Heart right ventricle (tissue), 16 donors: ENCODE measurements around the gene ADAMTS12. TPM values are rescaled to one million over a fixed set of nuclear protein-coding genes. Genes with fewer than 3 reads are reported as not detected.

Experiments
- ATAC-seq, 8 donors: fragments of 200-7000 bp; cut with Tn5 transposase; one replicate each; pipeline ENCODE4 v1.9.1; 2020; ENCODE audit warnings: mild to moderate bottlenecking in 8 of 8, moderate library complexity in 8 of 8, moderate number of reproducible peaks in 1 of 8
- DNase-seq, 2 donors: peaks; one replicate each; pipeline ENCODE4 v3.0.0-alpha.2; 2020
- H3K27ac ChIP-seq, 10 donors: fragments of 200-600 bp; sonication (generic) in 2 of 10; one replicate each; pipeline versions ENCODE4 v1.5.0 to v1.8.0; 2020 to 2022; ENCODE audit warnings: mild to moderate bottlenecking in 3 of 10
- H3K27me3 ChIP-seq, 7 donors: fragments of 200-600 bp; one replicate each; pipeline ENCODE4 v1.8.0; 2021 to 2022; ENCODE audit warnings: mild to moderate bottlenecking in 2 of 7
- H3K36me3 ChIP-seq, 9 donors: fragments of 200-600 bp; sonication (generic) in 1 of 9; one replicate each; pipeline versions ENCODE4 v1.5.0 to v1.8.0; 2020 to 2022; ENCODE audit warnings: mild to moderate bottlenecking in 2 of 9
- H3K4me1 ChIP-seq, 9 donors: fragments of 200-600 bp; sonication (generic) in 1 of 9; one replicate each; pipeline versions ENCODE4 v1.5.0 to v1.8.0; 2020 to 2022; ENCODE audit warnings: mild to moderate bottlenecking in 4 of 9
- H3K4me3 ChIP-seq, 10 donors: fragments of 200-600 bp; sonication (generic) in 2 of 10; one replicate each; pipeline versions ENCODE4 v1.5.0 to v1.8.0; 2020 to 2022; ENCODE audit warnings: mild to moderate bottlenecking in 7 of 10, moderate library complexity in 2 of 10
- H3K9me3 ChIP-seq, 11 donors: fragments of 200-600 bp in 10 of 11; sonication (generic) in 2 of 11; one replicate each; pipeline versions ENCODE4 v1.5.0 to v1.8.0; 2013 to 2022; ENCODE audit warnings: mild to moderate bottlenecking in 2 of 11, control low read depth in 1 of 11, moderate library complexity in 1 of 11
- WGBS, 2 donors: extraction: QIAGEN DNeasy Blood & Tissue Kit; methylation state at CpG; one replicate each; pipeline ENCODE4 v1.1.7; 2013; ENCODE audit warnings: inconsistent platforms in 1 of 2; 5-methylcytosine and 5-hydroxymethylcytosine counted together
- intact Hi-C, 10 donors: fragments of 100-400 bp; cut with DNase I; formaldehyde crosslinking; loops; one replicate each; pipeline versions ENCODE4 v1.11.1 to v1.14.2; 2022
- polyA plus RNA-seq, 2 donors: library from polyadenylated mRNA; stranded (reverse); fragments of 200-250 nt; gene quantifications; one replicate each; pipeline ENCODE4 v1.2.3, GENCODE V29; 2013
- total RNA-seq, 10 donors: library from RNA; stranded (reverse); fragmentation: NEBNext Ultra II Directional in 3 of 10; extraction: Animal tissue kit (Norgen Biotek cat#: 25700) in 3 of 10; gene quantifications; one replicate each; pipeline versions ENCODE4 v1.2.1 to v1.2.4, GENCODE V29; 2021 to 2023
- TF ChIP-seq, protein P1 (sequence below), 9 donors: fragments of 200-600 bp; sonication (generic) in 2 of 9; IDR thresholded peaks; one replicate each; pipeline versions ENCODE4 v1.5.0 to v1.8.0; 2021 to 2022; ENCODE audit warnings: antibody characterized with exemption in 9 of 9, mild to moderate bottlenecking in 5 of 9, moderate library complexity in 1 of 9
- donor health status: Arrhythmogenic right ventricular cardiomyopathy.
- donor health status: ischemic (EF 13 %, LVEDD 7.1; RV severe dilation, severe dysfunction).
- donor health status: healthy with polysubstance abuse.
- donor health status: DM: no; HTN: yes; CAD: no.
- donor health status: DM: no; HTN: no; CAD: no.
- donor health status: ischemic (EF 25% LVEDD 6.9; RV normal size, moderate dysfunction).
- donor health status: ischemic (EF 25% LVEDD 5.7; RV mildly dilated, moderate dysfunction).
- donor health status: healthy.
- donor health status: DM: yes; HTN: yes; CAD: no.
- donor health status: Ischemic cardiomyopathy.
- donor health status: ischemic (EF 35%, LVEDD 5.7; RV mildly dilated, moderate dysfunction).
- donor health status: nonischemic (EF 11% LVEDD 7.7; RV severe dilation, severe dysfunction).
- donor health status: DM: yes; HTN: yes; CAD: no.
- donor health status: PGD.
- donor health status: ischemic (EF 29% LVEDD 5.4; RV normal size, mild dysfunction).
- donor health status: nonischemic (EF 23%, LVEDD 6.1; RV moderate dilation, normal function).

Gene ADAMTS12
- total and polyA plus RNA-seq, 12 donors = 0.37 to 3.7 (median 1.3) TPM

DNA sequence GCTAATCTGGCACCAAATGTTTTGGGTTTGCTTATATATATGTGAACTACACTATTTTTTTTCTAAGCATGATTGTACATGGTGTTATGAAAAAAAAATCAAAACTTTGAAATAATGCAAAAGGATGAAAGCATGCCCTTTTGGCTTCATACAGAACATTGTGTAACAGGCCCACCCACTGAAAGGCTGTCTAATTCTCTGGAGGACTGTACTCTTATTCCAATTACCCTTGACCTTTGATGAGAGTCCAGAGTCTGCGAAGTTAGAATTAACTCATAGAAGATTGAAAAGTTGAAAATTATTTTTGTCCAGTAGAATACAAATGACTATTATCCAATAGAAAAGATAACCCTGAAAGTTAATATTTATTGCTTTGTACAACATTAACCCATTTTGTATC is 117.4 kb downstream of the ADAMTS12 start:
- intact Hi-C loops = no loop called here
- WGBS, 2 donors = 53 to 54% methylated on average over 1 of the region's 1 CpG
- no peaks in the 10 kb centered on the region for H3K27me3 ChIP-seq
- no peaks in the 10 kb centered on the region for H3K36me3 ChIP-seq
- DNase-seq (no peak), ATAC-seq (peak in 3 of 8 donors; percentile 50 to 80 (median 57))
- H3K9me3 ChIP-seq = peaks cover 0 to 19% (median 3%) of the 10 kb centered on the region in 11 donors
- no peak overlapping the region for H3K27ac ChIP-seq
- no peak overlapping the region for H3K4me3 ChIP-seq
- TF ChIP-seq, protein P1, sequence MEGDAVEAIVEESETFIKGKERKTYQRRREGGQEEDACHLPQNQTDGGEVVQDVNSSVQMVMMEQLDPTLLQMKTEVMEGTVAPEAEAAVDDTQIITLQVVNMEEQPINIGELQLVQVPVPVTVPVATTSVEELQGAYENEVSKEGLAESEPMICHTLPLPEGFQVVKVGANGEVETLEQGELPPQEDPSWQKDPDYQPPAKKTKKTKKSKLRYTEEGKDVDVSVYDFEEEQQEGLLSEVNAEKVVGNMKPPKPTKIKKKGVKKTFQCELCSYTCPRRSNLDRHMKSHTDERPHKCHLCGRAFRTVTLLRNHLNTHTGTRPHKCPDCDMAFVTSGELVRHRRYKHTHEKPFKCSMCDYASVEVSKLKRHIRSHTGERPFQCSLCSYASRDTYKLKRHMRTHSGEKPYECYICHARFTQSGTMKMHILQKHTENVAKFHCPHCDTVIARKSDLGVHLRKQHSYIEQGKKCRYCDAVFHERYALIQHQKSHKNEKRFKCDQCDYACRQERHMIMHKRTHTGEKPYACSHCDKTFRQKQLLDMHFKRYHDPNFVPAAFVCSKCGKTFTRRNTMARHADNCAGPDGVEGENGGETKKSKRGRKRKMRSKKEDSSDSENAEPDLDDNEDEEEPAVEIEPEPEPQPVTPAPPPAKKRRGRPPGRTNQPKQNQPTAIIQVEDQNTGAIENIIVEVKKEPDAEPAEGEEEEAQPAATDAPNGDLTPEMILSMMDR (IDR thresholded peaks at IDR 0.05) = no peak
- peaks cover 0 to 22% (median 11%) of the 10 kb centered on the region in 9 donors for H3K4me1 ChIP-seq

DNA sequence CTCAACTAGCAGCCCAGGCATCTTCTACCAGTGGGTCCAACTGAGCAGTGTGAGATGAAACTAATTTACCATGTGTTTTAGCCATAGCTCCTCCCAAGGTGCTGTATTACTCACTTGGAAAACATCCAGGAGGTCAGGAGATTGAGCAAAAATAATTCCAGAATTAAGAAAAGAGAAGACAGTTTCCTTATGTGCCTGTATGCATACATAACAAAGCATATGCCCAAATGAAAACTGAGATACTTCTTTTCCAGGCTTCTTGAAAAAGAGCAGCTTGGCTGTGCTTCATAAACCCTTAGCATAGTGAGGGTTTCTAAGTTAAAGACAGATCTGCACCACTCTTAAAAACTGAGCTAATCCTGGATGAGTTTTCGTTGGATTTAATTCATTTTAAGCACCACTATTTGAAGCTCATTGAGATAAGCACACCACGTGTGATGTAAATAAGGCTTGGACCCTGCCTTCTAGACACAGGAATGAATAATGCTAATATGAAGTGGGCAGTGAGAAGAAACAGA is 119.4 kb downstream of the ADAMTS12 start:
- no peaks in the 10 kb centered on the region for H3K27me3 ChIP-seq
- DNase-seq (no peak), ATAC-seq (peak in 1 of 8 donors; percentile 50)
- no peak overlapping the region for H3K4me3 ChIP-seq
- H3K9me3 ChIP-seq = peaks cover 0 to 8% (median 0%) of the 10 kb centered on the region in 11 donors
- intact Hi-C loops = no loop called here
- H3K4me1 ChIP-seq = peaks cover 0 to 31% (median 11%) of the 10 kb centered on the region in 9 donors
- TF ChIP-seq, protein P1 (IDR thresholded peaks at IDR 0.05) = no peak
- H3K27ac ChIP-seq = peak overlapping the region in 4 of 10 donors; percentile 9 to 50 (median 23)
- no peaks in the 10 kb centered on the region for H3K36me3 ChIP-seq
- WGBS, 2 donors = 9 to 15% methylated on average over 2 of the region's 2 CpGs

DNA sequence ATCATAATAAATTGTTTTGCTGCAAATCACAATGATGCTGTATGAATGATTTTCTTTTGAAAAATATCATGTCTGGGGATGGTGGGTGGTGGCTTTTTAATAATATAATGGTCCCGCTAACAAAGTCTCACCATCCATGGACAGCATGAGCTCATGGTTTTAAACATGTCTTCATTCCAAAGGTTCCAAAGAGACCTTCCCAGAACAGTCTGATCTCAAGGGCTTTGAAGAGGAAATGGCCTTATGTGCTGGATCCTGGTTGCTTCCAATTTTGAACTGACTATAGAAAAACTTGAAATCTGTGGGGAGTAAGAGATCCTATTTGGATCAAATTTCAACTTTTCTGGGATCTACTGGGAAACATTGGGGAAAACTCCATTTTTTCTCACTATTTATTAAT is 121.8 kb downstream of the ADAMTS12 start:
- WGBS, 2 donors = 69 to 71% methylated on average over 1 of the region's 1 CpG

DNA sequence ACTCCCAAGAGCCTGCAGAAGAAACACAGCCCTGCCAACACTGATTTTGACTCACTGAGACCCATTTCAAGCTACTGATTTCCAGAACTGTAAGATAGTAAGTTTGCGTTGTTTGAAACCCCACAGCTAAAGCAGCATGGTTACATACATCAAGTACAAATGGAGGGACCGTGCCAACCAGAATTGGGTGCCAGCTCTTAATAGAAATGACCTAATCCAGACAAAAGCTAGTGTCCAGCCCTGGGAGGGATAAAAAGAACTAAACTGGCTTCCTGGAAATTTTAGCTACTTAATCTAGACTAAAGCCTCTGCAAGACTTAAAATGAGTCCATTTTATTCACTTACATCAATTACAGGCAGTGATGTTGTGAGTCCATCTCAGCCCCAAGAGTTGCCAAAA is 122.6 kb downstream of the ADAMTS12 start:
- intact Hi-C loops = no loop called here
- Histone ChIP-seq H3K4me1 (peaks cover 0 to 31% (median 11%) of the 10 kb centered on the region in 9 donors), H3K27ac (peak overlapping the region in 3 of 10 donors; percentile 2 to 22 (median 19)), H3K4me3 (no peak overlapping the region), H3K9me3 (no peaks in the 10 kb centered on the region), H3K36me3 (no peaks in the 10 kb centered on the region), H3K27me3 (no peaks in the 10 kb centered on the region)
- WGBS, 2 donors = 81 to 88% methylated on average over 2 of the region's 2 CpGs
- DNase-seq = no peak
- no peak for ATAC-seq
- TF ChIP-seq, protein P1 (IDR thresholded peaks at IDR 0.05) = no peak

More for the DNA sequence above, 121.8 kb downstream of the ADAMTS12 start:
- TF ChIP-seq, protein P1 (IDR thresholded peaks at IDR 0.05) = no peak
- no peaks in the 10 kb centered on the region for H3K27me3 ChIP-seq
- intact Hi-C loops = no loop called here
- DNase-seq (no peak), ATAC-seq (peak in 5 of 8 donors; percentile 53 to 66 (median 64))
- peaks cover 0 to 31% (median 11%) of the 10 kb centered on the region in 9 donors for H3K4me1 ChIP-seq
- H3K27ac ChIP-seq = peak overlapping the region in 3 of 10 donors; percentile 22 to 25 (median 25)
- no peaks in the 10 kb centered on the region for H3K9me3 ChIP-seq
- H3K4me3 ChIP-seq = no peak overlapping the region
- H3K36me3 ChIP-seq = no peaks in the 10 kb centered on the region
